Peyer's patch (tissue), 4 donors: ENCODE data around the gene DNAJC12. TPM values are rescaled to one million over a fixed set of nuclear protein-coding genes. Genes with fewer than 3 reads are reported as not detected.

Experiments
- DNase-seq, 3 donors: peaks; one replicate each; pipeline ENCODE4 v3.0.0-alpha.2; 2017 to 2019
- H3K27ac ChIP-seq, 4 donors: fragments of 200-600 bp; sonication (generic); one replicate each; pipeline ENCODE4 v1.5.1; 2016 to 2019
- H3K27me3 ChIP-seq, 2 donors: fragments of 200-600 bp; sonication (generic); one replicate each; pipeline ENCODE4 v1.5.1; 2019
- H3K36me3 ChIP-seq, 3 donors: fragments of 200-600 bp; sonication (generic); one replicate each; pipeline ENCODE4 v1.5.1; 2016 to 2019
- H3K4me1 ChIP-seq, 4 donors: fragments of 200-600 bp; sonication (generic); one replicate each; pipeline ENCODE4 v1.5.1; 2016 to 2019
- H3K4me3 ChIP-seq, 4 donors: fragments of 200-600 bp; sonication (generic); 1 replicate in 3 of 4; 2 replicates in 1 of 4; pipeline ENCODE4 v1.5.1; 2016 to 2019; ENCODE audit warnings: mild to moderate bottlenecking in 1 of 4
- H3K9me3 ChIP-seq, 4 donors: fragments of 200-600 bp; sonication (generic); one replicate each; pipeline ENCODE4 v1.5.1; 2016 to 2019; ENCODE audit warnings: mild to moderate bottlenecking in 1 of 4
- POLR2A ChIP-seq, 2 donors: fragments of 450-650 bp; IDR thresholded peaks; one replicate each; pipeline ENCODE4 v1.5.1; 2017; ENCODE audit warnings: antibody characterized with exemption in 2 of 2, mild to moderate bottlenecking in 2 of 2, moderate library complexity in 2 of 2
- total RNA-seq, 4 donors: library from RNA; depleted of rRNA; stranded (reverse); fragments of >200 nt; gene quantifications; one replicate each; pipeline ENCODE4 v1.1.0, GENCODE V29; 2016
- TF ChIP-seq, protein P1 (sequence below), 6 experiments: fragments of 450-650 bp in 4 of 6; fragments of 200-600 bp in 2 of 6; sonication (generic) in 1 of 6; IDR thresholded peaks; one replicate each; pipeline ENCODE4 v1.5.1; 2017 to 2019; ENCODE audit warnings: antibody characterized with exemption in 6 of 6, mild to moderate bottlenecking in 3 of 6, moderate library complexity in 1 of 6

The DNAJC12 gene
- total RNA-seq, 4 donors from 2014 or later: 1.8 to 3.3 (median 1.9) TPM; not detected in 1

DNA sequence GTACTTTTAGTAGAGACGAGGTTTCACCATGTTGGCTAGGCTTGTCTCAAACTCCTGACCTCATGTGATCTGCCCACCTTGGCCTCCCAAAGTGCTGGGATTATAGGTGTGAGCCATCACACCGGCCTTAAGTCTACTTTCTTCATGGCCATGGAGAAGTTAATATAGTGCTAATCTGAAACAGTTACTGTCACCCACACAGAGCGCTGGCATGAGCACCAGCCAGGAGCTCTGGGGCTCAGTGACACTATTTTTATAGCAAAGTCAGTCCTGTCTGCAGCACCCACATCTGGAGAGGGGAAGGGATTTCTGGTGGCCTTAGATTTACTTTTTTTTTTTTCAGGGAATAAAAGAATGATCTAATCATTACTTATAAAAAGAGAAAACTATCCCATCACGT is 21.3 kb downstream of the DNAJC12 start:
- no peaks in the 10 kb centered on the region for H3K4me1 ChIP-seq
- no peak overlapping the region for H3K27ac ChIP-seq
- no peak for TF ChIP-seq POLR2A (IDR thresholded peaks at IDR 0.05)
- TF ChIP-seq, protein P1, sequence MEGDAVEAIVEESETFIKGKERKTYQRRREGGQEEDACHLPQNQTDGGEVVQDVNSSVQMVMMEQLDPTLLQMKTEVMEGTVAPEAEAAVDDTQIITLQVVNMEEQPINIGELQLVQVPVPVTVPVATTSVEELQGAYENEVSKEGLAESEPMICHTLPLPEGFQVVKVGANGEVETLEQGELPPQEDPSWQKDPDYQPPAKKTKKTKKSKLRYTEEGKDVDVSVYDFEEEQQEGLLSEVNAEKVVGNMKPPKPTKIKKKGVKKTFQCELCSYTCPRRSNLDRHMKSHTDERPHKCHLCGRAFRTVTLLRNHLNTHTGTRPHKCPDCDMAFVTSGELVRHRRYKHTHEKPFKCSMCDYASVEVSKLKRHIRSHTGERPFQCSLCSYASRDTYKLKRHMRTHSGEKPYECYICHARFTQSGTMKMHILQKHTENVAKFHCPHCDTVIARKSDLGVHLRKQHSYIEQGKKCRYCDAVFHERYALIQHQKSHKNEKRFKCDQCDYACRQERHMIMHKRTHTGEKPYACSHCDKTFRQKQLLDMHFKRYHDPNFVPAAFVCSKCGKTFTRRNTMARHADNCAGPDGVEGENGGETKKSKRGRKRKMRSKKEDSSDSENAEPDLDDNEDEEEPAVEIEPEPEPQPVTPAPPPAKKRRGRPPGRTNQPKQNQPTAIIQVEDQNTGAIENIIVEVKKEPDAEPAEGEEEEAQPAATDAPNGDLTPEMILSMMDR (IDR thresholded peaks at IDR 0.05): no peak

DNA sequence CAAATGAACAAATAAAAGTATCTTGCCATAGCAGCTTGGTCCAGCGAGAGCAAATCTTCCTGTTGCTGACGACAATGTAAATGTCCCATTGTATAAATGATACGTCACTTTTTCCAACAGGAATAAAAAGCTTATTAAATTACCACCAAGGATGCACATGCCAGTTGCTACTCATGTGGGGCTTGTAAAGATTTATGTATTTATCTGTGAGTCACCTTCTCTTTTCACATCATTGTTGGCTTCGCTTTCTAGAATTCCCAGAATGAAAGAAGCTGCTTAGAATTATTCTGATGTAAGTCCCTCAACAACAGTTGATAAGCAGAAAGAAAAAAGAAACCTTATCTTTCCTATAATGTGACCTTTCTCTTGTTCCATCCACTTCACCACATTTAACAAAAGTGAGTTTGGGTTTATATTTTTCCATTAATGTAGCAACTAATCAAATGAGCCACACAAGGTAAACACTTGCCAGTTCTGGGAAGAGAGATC is 22.4 kb downstream of the DNAJC12 start:
- H3K27me3 ChIP-seq: no peaks in the 10 kb centered on the region
- no peak for DNase-seq
- no peak overlapping the region for H3K4me3 ChIP-seq
- H3K27ac ChIP-seq: no peak overlapping the region
- no peaks in the 10 kb centered on the region for H3K9me3 ChIP-seq
- TF ChIP-seq, protein P1 (IDR thresholded peaks at IDR 0.05): no peak
- TF ChIP-seq POLR2A (IDR thresholded peaks at IDR 0.05): no peak
- H3K4me1 ChIP-seq: no peaks in the 10 kb centered on the region
- H3K36me3 ChIP-seq: no peaks in the 10 kb centered on the region

More for the DNA sequence above, 21.3 kb downstream of the DNAJC12 start:
- H3K36me3 ChIP-seq: no peaks in the 10 kb centered on the region
- H3K27me3 ChIP-seq: no peaks in the 10 kb centered on the region
- no peaks in the 10 kb centered on the region for H3K9me3 ChIP-seq
- DNase-seq: no peak
- no peak overlapping the region for H3K4me3 ChIP-seq

DNA sequence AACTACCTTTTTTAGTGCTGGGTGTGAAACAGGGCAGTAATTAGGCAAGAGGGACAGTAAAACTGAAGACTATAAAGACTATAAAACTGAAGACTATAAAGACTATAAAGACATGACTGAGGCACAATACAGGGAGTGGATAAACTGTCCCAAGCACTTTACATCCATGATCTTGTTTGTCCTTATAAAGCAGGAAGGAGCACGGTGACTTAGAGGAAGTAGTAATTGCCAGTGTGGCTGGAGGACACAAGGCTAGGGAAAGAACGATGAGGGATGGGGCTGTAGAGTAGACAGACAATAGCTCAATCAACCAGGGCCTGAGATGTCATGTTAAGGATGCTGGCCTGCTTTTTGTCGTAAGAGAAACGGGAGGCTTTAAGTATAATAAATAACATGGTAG is 26.0 kb downstream of the DNAJC12 start:
- H3K4me1 ChIP-seq: no peaks in the 10 kb centered on the region
- H3K27me3 ChIP-seq: no peaks in the 10 kb centered on the region
- H3K27ac ChIP-seq: no peak overlapping the region
- DNase-seq: no peak
- no peak for TF ChIP-seq POLR2A (IDR thresholded peaks at IDR 0.05)
- TF ChIP-seq, protein P1 (IDR thresholded peaks at IDR 0.05): no peak
- H3K36me3 ChIP-seq: no peaks in the 10 kb centered on the region
- H3K4me3 ChIP-seq: no peak overlapping the region
- H3K9me3 ChIP-seq: no peaks in the 10 kb centered on the region

DNA sequence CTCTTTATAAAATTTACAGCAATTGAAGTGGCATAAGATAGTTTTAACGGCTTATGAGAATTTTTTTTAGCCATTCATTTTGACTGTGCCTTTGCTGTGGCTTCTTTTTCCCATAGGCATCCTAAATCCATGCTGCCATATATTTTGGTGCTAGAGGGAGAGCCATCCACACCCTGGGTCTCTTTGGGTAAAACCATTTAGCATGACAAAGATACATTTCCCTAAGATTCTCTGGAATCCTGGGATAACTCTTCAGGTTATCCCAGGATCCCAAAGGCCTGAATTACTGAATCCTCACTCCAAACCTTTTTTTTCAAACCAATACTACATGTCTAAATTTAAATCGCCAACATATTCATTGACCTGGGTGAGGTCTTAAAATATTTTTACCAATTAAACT is 28.9 kb downstream of the DNAJC12 start:
- TF ChIP-seq POLR2A (IDR thresholded peaks at IDR 0.05): no peak
- no peaks in the 10 kb centered on the region for H3K9me3 ChIP-seq
- DNase-seq: no peak
- H3K27me3 ChIP-seq: no peaks in the 10 kb centered on the region
- H3K4me3 ChIP-seq: no peak overlapping the region
- H3K27ac ChIP-seq: no peak overlapping the region
- H3K4me1 ChIP-seq: no peaks in the 10 kb centered on the region
- H3K36me3 ChIP-seq: no peaks in the 10 kb centered on the region

DNA sequence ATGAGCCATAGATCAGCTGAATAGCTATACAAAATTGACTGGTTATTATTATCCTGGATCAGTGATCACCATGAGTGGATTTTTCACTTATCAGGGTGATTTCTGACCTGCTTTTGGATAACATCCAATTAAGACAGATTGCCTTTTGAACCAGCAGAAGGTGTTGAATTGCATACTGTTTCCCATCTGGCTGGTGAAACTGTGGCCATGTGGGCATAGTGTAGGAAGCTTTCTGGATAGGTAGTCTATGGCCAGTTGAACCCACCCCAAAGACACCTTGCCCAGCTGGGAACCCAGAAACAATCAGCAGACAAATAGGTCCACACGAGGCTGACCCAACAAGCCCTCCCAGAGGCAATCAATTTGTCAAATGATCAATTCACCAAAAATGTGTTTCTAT is 29.3 kb downstream of the DNAJC12 start:
- Histone ChIP-seq H3K27ac (no peak overlapping the region), H3K9me3 (no peaks in the 10 kb centered on the region), H3K27me3 (no peaks in the 10 kb centered on the region), H3K4me1 (no peaks in the 10 kb centered on the region), H3K4me3 (no peak overlapping the region), H3K36me3 (no peaks in the 10 kb centered on the region)
- no peak for TF ChIP-seq POLR2A (IDR thresholded peaks at IDR 0.05)
- TF ChIP-seq, protein P1 (IDR thresholded peaks at IDR 0.05): no peak
- DNase-seq: no peak

DNA sequence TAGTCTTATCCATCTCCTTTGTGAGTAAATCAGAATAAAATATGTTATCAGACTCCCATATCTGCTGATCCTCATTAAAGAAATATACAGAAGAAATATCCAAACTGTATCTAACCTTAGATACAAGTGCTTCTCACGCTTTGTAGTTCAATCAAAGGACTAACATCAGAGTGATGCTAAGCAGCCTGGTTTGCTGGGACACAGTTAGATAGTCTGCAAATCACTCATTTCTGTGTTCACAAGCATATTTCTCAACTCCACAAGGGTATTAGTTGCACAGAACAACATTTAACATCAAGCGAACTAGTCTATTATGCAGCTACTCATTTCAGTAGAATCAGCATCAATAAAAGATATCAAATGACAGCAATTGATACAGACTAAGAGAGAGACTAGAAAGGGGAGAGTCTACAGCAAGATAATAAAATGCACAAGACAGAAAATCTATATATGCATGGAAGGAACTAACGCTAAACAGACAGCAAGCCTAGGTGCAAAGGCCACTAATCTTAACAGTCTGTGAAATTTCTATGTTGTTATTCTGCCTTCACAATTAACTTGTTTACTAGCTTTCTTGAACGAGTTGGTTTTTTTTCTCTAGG is 30.0 kb downstream of the DNAJC12 start:
- no peaks in the 10 kb centered on the region for H3K4me1 ChIP-seq
- H3K27me3 ChIP-seq: no peaks in the 10 kb centered on the region
- H3K36me3 ChIP-seq: no peaks in the 10 kb centered on the region
- H3K9me3 ChIP-seq: no peaks in the 10 kb centered on the region
- no peak overlapping the region for H3K4me3 ChIP-seq
- H3K27ac ChIP-seq: no peak overlapping the region
- no peak for TF ChIP-seq POLR2A (IDR thresholded peaks at IDR 0.05)
- TF ChIP-seq, protein P1 (IDR thresholded peaks at IDR 0.05): no peak
- DNase-seq: no peak
